ENCODE measurements around the gene FIGN. TPM values are rescaled to one million over a fixed set of nuclear protein-coding genes. Genes with fewer than 3 reads are reported as not detected.

Gene FIGN
- total and polyA plus RNA-seq, 2 of the 8 experiments (the other 6 are each of a cell fraction or from before 2014, with no cell fraction given) = 5.0 to 22.8 TPM

GRCh38 chr2:163734401-163734800 is 1.4 kb downstream of the FIGN start:
- Histone ChIP-seq H3K4me3 (ENCODE audit: extremely low read depth in 1 of 4, insufficient read depth in 2 of 4, low read depth in 3 of 4, low read length in 4 of 4) (peak overlapping the region; percentile 54 to 99 (median 80)), H4K91ac (replicated peaks; ENCODE audit: insufficient read length, low read length) (no peak overlapping the region), H3K14ac (ENCODE audit: insufficient read length) (no peak overlapping the region), H3K9ac (replicated peaks in 1 of 4; ENCODE audit: extremely low read depth in 1 of 4, low read depth in 3 of 4, low read length in 3 of 4) (no peak overlapping the region; a peak in 1 of 7 replicates), H3K4me1 (replicated peaks in 1 of 4; ENCODE audit: control insufficient read depth in 3 of 4, insufficient read depth in 4 of 4, low read length in 3 of 4) (peaks cover 0 to 7% (median 1%) of the 10 kb centered on the region in 4 experiments; a peak in 3 of 7 replicates), H3K36me3 (ENCODE audit: control insufficient read depth in 2 of 4, insufficient read depth in 4 of 4, low read length in 3 of 4) (no peaks in the 10 kb centered on the region), H3K4me2 (ENCODE audit: insufficient read depth in 1 of 2, low read depth in 2 of 2, low read length in 2 of 2) (peak overlapping the region; percentile 87 to 95), H3K23ac (ENCODE audit: insufficient read length) (no peak overlapping the region), H3K23me2 (ENCODE audit: low read depth, low read length) (peaks cover 7% of the 10 kb centered on the region), H3K56ac (replicated peaks; ENCODE audit: insufficient read length, low read depth, low read length) (no peak overlapping the region), H3K79me1 (ENCODE audit: low read depth, low read length) (no peaks in the 10 kb centered on the region), H2BK20ac (ENCODE audit: low read length) (no peak overlapping the region), H2BK12ac (ENCODE audit: low read depth, low read length) (no peak overlapping the region), H2AFZ (ENCODE audit: low read length) (no peak overlapping the region), H2BK5ac (ENCODE audit: low read depth, low read length) (no peak overlapping the region), H4K8ac (ENCODE audit: extremely low read depth, insufficient read depth, low read length) (no peak overlapping the region), H3K4ac (replicated peaks; ENCODE audit: insufficient read length, low read depth, low read length) (no peak overlapping the region), H3K27me3 (replicated peaks in 1 of 4; ENCODE audit: control insufficient read depth in 3 of 4, extremely low read depth in 1 of 4, insufficient read depth in 3 of 4, low read length in 3 of 4) (no peaks in the 10 kb centered on the region), H2BK120ac (replicated peaks; ENCODE audit: low read depth, low read length) (no peak overlapping the region), H3K18ac (ENCODE audit: extremely low read depth, low read length) (no peak overlapping the region), H3K27ac (ENCODE audit: low read depth, low read length) (no peak overlapping the region), H2AK5ac (ENCODE audit: low read depth, low read length) (no peak overlapping the region), H2BK15ac (ENCODE audit: low read length) (no peak overlapping the region), H3K79me2 (ENCODE audit: control insufficient read depth in 1 of 2, insufficient read depth in 2 of 2, low read length in 2 of 2) (peaks cover 0 to 62% of the 10 kb centered on the region in 2 experiments; a peak in 3 of 4 replicates), H4K20me1 (replicated peaks in 1 of 2; ENCODE audit: control insufficient read depth in 1 of 2, insufficient read depth in 2 of 2, low read length in 2 of 2) (peaks cover 0 to 1% of the 10 kb centered on the region in 2 experiments), H3K9me3 (ENCODE audit: insufficient read depth in 2 of 2, low read depth in 1 of 2, low read length in 1 of 2) (no peaks in the 10 kb centered on the region), H4K5ac (ENCODE audit: insufficient read length, low read depth, low read length) (no peak overlapping the region)
- FAIRE-seq (no peak), DNase-seq (ENCODE audit: low read depth in 1 of 2, low spot score in 2 of 2) (no peak)
- CTCF ChIA-PET (ENCODE audit: partially characterized antibody) = interaction anchor here (0.6 to 1.0 kb wide), 2 partner anchors 129 to 259 kb away, joined by 3 read pairs; no protein-coding TSS in a partner anchor
- WGBS, 2 experiments (ENCODE audit: extremely low coverage in 1 of 2, insufficient coverage in 1 of 2, insufficient read length in 1 of 2, insufficient replicate concordance in 2 of 2, low coverage in 1 of 2, low lambda C conversion rate in 2 of 2, missing lambda C conversion rate in 1 of 2) = 27% methylated on average over 2 of the region's 2 CpGs; no CpG with 5 or more reads in 1 of the 2 experiments
- POLR2A ChIA-PET (ENCODE audit: partially characterized antibody) = interaction anchor here (0.9 to 2.5 kb wide), 6 partner anchors 13 to 601 kb away, joined by 3 to 10 read pairs (median 6); no protein-coding TSS in a partner anchor
- TF ChIP-seq POLR2A (IDR thresholded peaks at IDR 0.05; ENCODE audit: control extremely low read depth in 1 of 2, low read depth in 2 of 2, low read length in 2 of 2) (no peak), TBP (IDR thresholded peaks at IDR 0.05; ENCODE audit: low read depth, low read length) (no peak)

Measured in H1 (cell line).